OCI-LY1 (cell line): ENCODE data around the gene FLT3.

Source experiments
- H2AFZ ChIP-seq: fragments of 200-600 bp; sonication (generic), shearing (Covaris generic); 2 replicates; pipeline ENCODE4 v1.6.0; 2014; ENCODE audit warnings: antibody characterized with exemption, mild to moderate bottlenecking, low read length
- H3F3A ChIP-seq: fragments of 200-600 bp; sonication (generic), shearing (Covaris generic); 2 replicates; pipeline ENCODE4 v1.6.0; 2014; ENCODE audit warnings: mild to moderate bottlenecking, antibody characterized with exemption, low read length, moderate library complexity; ENCODE audit not compliant: insufficient read depth
- H3K27ac ChIP-seq: fragments of 200-600 bp; sonication (generic); 2 replicates; pipeline ENCODE4 v1.5.1; 2014; ENCODE audit warnings: low read length, mixed run types, mild to moderate bottlenecking, low read depth; ENCODE audit not compliant: poor library complexity, severe bottlenecking
- H3K27me3 ChIP-seq: fragments of 200-600 bp; sonication (generic); 2 replicates; pipeline ENCODE4 v1.6.0; 2014; ENCODE audit warnings: antibody characterized with exemption, mild to moderate bottlenecking, low read length, moderate library complexity; ENCODE audit not compliant: insufficient read depth
- H3K36me3 ChIP-seq: fragments of 200-600 bp; sonication (generic); 2 replicates; pipeline ENCODE4 v1.6.1; 2014; ENCODE audit warnings: mild to moderate bottlenecking, antibody characterized with exemption, low read length, moderate library complexity, mixed read lengths; ENCODE audit not compliant: insufficient read depth
- H3K4me1 ChIP-seq: fragments of 200-600 bp; sonication (generic); 2 replicates; pipeline ENCODE4 v1.5.1; 2014; ENCODE audit warnings: mild to moderate bottlenecking, low read length, moderate library complexity; ENCODE audit not compliant: insufficient read depth, severe bottlenecking
- H3K4me2 ChIP-seq: fragments of 200-600 bp; sonication (generic), shearing (Covaris generic); 2 replicates; pipeline ENCODE4 v1.6.1; 2014; ENCODE audit warnings: low read length
- H3K4me3 ChIP-seq: fragments of 200-600 bp; sonication (generic); 2 replicates; pipeline ENCODE4 v1.5.1; 2014; ENCODE audit warnings: low read length, low read depth, mild to moderate bottlenecking, mixed read lengths; ENCODE audit not compliant: poor library complexity, severe bottlenecking
- H3K79me2 ChIP-seq: fragments of 200-600 bp; shearing (Covaris generic); 2 replicates; pipeline ENCODE4 v1.6.1; 2016; ENCODE audit warnings: mixed run types, low read length, mixed read lengths; ENCODE audit not compliant: insufficient read depth
- H3K9ac ChIP-seq: fragments of 200-600 bp; sonication (generic), shearing (Covaris generic); 2 replicates; pipeline ENCODE4 v1.6.1; 2014; ENCODE audit warnings: mild to moderate bottlenecking, low read length, mixed read lengths
- H3K9me2 ChIP-seq: fragments of 200-600 bp; sonication (generic), shearing (Covaris generic); 2 replicates; pipeline ENCODE4 v1.6.1; 2014; ENCODE audit warnings: low read depth, mild to moderate bottlenecking, low read length, mixed read lengths
- H3K9me3 ChIP-seq: fragments of 200-600 bp; shearing (Covaris generic); 2 replicates; pipeline ENCODE4 v1.6.1; 2014; ENCODE audit warnings: low read length, mixed read lengths
- H4K20me1 ChIP-seq: fragments of 200-600 bp; sonication (generic), shearing (Covaris generic); 2 replicates; pipeline ENCODE4 v1.6.0; 2016; ENCODE audit warnings: mild to moderate bottlenecking, low read length; ENCODE audit not compliant: insufficient read depth
- EZH2 ChIP-seq: fragments of 200-600 bp; sonication (generic), shearing (Covaris generic); IDR thresholded peaks from 2 replicates; pipeline ENCODE4 v1.8.0; 2017; ENCODE audit warnings: borderline replicate concordance, mixed run types, mild to moderate bottlenecking, antibody characterized with exemption, low read length, moderate library complexity, mixed read lengths
- TF ChIP-seq, protein P1 (sequence below): fragments of 200-600 bp; sonication (generic), shearing (Covaris generic); IDR thresholded peaks from 2 replicates; pipeline ENCODE4 v1.5.1; 2017; ENCODE audit warnings: mild to moderate bottlenecking, antibody characterized with exemption, low read length, moderate library complexity, mixed read lengths

Gene FLT3

DNA sequence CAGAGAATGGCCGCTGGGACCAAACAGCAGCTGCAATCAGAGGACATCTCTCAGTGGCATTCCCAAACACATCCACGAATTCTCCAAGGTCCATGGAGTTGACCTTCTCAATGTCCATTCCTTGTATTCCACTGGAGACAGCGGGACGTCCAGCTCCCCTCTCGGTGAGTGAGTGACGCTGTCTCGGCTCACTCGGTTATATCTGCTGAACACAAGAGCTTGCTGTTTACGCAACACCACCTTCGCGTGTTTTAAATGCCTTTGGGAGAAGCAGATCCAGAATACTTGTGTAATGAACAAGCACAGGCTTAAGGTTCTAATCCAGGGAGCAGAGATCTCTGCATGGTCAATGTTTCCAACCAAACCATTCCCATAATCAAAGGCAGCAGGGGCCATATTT, 111.9 kb downstream of the FLT3 start, which contains the start of gene URAD:
TSS of gene URAD (minus strand) at position 174 of the 400 bp plus-strand sequence. CDS start at position 118, 56 bp downstream.
- Histone ChIP-seq H3K27me3 (no peaks in the 10 kb centered on the region), H3K4me1 (no peaks in the 10 kb centered on the region), H3F3A (no peaks in the 10 kb centered on the region), H3K9me3 (no peaks in the 10 kb centered on the region), H3K9me2 (no peaks in the 10 kb centered on the region), H4K20me1 (no peaks in the 10 kb centered on the region), H2AFZ (no peak within 1 kb of the TSS), H3K4me2 (no peak within 1 kb of the TSS), H3K9ac (no peak within 1 kb of the TSS), H3K4me3 (no peak within 1 kb of the TSS), H3K36me3 (no peaks in the 10 kb centered on the region), H3K79me2 (no peaks in the 10 kb centered on the region), H3K27ac (no peak within 1 kb of the TSS)
- TF ChIP-seq, protein P1, sequence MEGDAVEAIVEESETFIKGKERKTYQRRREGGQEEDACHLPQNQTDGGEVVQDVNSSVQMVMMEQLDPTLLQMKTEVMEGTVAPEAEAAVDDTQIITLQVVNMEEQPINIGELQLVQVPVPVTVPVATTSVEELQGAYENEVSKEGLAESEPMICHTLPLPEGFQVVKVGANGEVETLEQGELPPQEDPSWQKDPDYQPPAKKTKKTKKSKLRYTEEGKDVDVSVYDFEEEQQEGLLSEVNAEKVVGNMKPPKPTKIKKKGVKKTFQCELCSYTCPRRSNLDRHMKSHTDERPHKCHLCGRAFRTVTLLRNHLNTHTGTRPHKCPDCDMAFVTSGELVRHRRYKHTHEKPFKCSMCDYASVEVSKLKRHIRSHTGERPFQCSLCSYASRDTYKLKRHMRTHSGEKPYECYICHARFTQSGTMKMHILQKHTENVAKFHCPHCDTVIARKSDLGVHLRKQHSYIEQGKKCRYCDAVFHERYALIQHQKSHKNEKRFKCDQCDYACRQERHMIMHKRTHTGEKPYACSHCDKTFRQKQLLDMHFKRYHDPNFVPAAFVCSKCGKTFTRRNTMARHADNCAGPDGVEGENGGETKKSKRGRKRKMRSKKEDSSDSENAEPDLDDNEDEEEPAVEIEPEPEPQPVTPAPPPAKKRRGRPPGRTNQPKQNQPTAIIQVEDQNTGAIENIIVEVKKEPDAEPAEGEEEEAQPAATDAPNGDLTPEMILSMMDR = no peak
- no peak for TF ChIP-seq EZH2

DNA sequence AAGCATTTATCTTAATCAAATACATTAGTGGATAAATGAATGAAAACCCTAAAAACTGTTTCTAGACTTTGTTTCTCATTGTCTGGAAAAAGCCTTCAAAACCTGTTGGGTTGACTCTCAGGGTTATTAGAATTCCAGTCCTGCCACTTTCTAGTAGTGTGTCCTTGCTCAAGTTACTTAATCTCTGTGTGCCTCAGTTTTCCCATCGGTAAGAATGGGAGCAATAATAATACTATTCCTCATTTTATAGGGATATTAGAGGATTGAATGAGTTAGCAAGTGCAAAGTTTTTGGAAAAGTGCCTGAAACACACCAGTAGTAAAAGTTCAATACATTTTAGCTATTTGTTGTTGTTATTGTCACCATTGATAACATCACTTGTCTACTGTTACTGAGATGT, 114.8 kb downstream of the FLT3 start:
- Histone ChIP-seq H3K9me2 (no peaks in the 10 kb centered on the region), H3K36me3 (no peaks in the 10 kb centered on the region), H3K4me2 (no peak overlapping the region), H3K4me3 (no peak overlapping the region), H3K27me3 (no peaks in the 10 kb centered on the region), H3K27ac (no peak overlapping the region), H3K9ac (no peak overlapping the region), H3K4me1 (no peaks in the 10 kb centered on the region), H4K20me1 (no peaks in the 10 kb centered on the region), H3K79me2 (no peaks in the 10 kb centered on the region), H3K9me3 (no peaks in the 10 kb centered on the region), H3F3A (no peaks in the 10 kb centered on the region), H2AFZ (no peak overlapping the region)
- TF ChIP-seq, protein P1 = no peak
- TF ChIP-seq EZH2 = no peak

DNA sequence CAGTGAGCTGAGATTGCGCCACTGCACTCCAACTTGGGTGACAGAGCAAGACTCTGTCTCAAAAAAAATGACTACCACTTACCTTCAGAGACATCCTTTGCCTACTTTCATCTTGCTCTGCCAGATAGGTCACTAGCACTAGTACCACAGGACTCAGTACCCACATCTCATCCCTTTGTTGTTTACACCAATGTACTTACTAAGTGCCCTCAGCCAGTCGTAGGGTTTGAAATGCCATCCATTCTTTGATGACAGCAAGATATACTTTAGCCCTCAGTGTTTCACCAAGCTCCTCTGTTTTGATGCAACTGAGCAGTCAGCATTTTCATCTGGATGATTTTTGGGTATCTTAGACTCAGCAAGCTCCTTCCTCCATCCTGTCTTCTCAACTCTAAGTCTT, 118.0 kb downstream of the FLT3 start:
- Histone ChIP-seq H2AFZ (no peak overlapping the region), H3K27me3 (0 out of 2 replicates have a peak, but pooled peaks cover 4% of the 10 kb centered on the region)
- no peak for TF ChIP-seq EZH2
- TF ChIP-seq, protein P1 = no peak

More for the DNA sequence above, 118.0 kb downstream of the FLT3 start:
- H3K4me3 ChIP-seq = no peak overlapping the region
- no peaks in the 10 kb centered on the region for H3K9me3 ChIP-seq
- no peak overlapping the region for H3K4me2 ChIP-seq
- no peaks in the 10 kb centered on the region for H3F3A ChIP-seq
- no peaks in the 10 kb centered on the region for H3K79me2 ChIP-seq
- no peaks in the 10 kb centered on the region for H3K9me2 ChIP-seq
- H3K36me3 ChIP-seq = no peaks in the 10 kb centered on the region
- no peaks in the 10 kb centered on the region for H3K4me1 ChIP-seq
- no peak overlapping the region for H3K9ac ChIP-seq
- no peaks in the 10 kb centered on the region for H4K20me1 ChIP-seq
- H3K27ac ChIP-seq = no peak overlapping the region
